Stomach smooth muscle (tissue), 2 donors: ENCODE results near the gene DPY19L1.
"Not testable (repeated sequence)": the region's sequence is repeated elsewhere in the genome, so short reads cannot be mapped to it uniquely, and the experiment has no call there.

Source experiments
- H3K27ac ChIP-seq: one replicate; pipeline ENCODE4 v1.7.0; 2013; ENCODE audit warnings: mild to moderate bottlenecking, low read length, inconsistent platforms
- H3K27me3 ChIP-seq, 2 donors: one replicate each; pipeline ENCODE4 v1.7.0; 2013; ENCODE audit warnings: low read length in 2 of 2; ENCODE audit not compliant: insufficient read depth in 2 of 2, control insufficient read depth in 1 of 2
- H3K36me3 ChIP-seq, 2 donors: one replicate each; pipeline ENCODE4 v1.7.0; 2013; ENCODE audit warnings: low read length in 2 of 2; ENCODE audit not compliant: control insufficient read depth in 2 of 2, insufficient read depth in 2 of 2
- H3K4me1 ChIP-seq: one replicate; pipeline ENCODE4 v1.7.0; 2013; ENCODE audit warnings: low read length; ENCODE audit not compliant: control insufficient read depth, insufficient read depth
- H3K4me3 ChIP-seq, 2 donors: one replicate each; pipeline ENCODE4 v1.7.0; 2013; ENCODE audit warnings: low read length in 2 of 2
- H3K9ac ChIP-seq, 2 donors: one replicate each; pipeline ENCODE4 v1.7.0; 2013; ENCODE audit warnings: low read length in 2 of 2, mild to moderate bottlenecking in 1 of 2
- H3K9me3 ChIP-seq, 2 donors: one replicate each; pipeline ENCODE4 v1.7.0; 2013; ENCODE audit warnings: low read length in 2 of 2; ENCODE audit not compliant: control insufficient read depth in 2 of 2
- donor health status: healthy.
- donor health status: Pancreatic carcinoma.

Gene DPY19L1

GRCh38 chr7:34949361-34949760, 87.9 kb downstream of the DPY19L1 start:
- Histone ChIP-seq H3K27me3 (no peaks in the 10 kb centered on the region), H3K4me3 (no peak overlapping the region), H3K36me3 (no peaks in the 10 kb centered on the region), H3K9me3 (no peaks in the 10 kb centered on the region), H3K27ac (no peak overlapping the region), H3K4me1 (no peaks in the 10 kb centered on the region), H3K9ac (no peak overlapping the region)

- H3K4me1 ChIP-seq, H3K27ac ChIP-seq, H3K27me3 ChIP-seq, H3K4me3 ChIP-seq, H3K36me3 ChIP-seq, H3K9ac ChIP-seq, H3K9me3 ChIP-seq: not testable (repeated sequence)
Observed at GRCh38 chr7:34947427-34947826, 89.9 kb downstream of the DPY19L1 start.

- Histone ChIP-seq H3K27me3 (no peaks in the 10 kb centered on the region), H3K36me3 (no peaks in the 10 kb centered on the region), H3K27ac (no peak overlapping the region), H3K9ac (no peak overlapping the region), H3K9me3 (no peaks in the 10 kb centered on the region), H3K4me1 (no peaks in the 10 kb centered on the region), H3K4me3 (no peak overlapping the region)
Observed at GRCh38 chr7:34946486-34946885, 90.8 kb downstream of the DPY19L1 start.

- not testable (repeated sequence) for H3K27me3 ChIP-seq, H3K4me3 ChIP-seq, H3K4me1 ChIP-seq, H3K27ac ChIP-seq, H3K9me3 ChIP-seq, H3K9ac ChIP-seq, H3K36me3 ChIP-seq
Observed at GRCh38 chr7:34945894-34946477, 91.3 kb downstream of the DPY19L1 start.

DNA sequence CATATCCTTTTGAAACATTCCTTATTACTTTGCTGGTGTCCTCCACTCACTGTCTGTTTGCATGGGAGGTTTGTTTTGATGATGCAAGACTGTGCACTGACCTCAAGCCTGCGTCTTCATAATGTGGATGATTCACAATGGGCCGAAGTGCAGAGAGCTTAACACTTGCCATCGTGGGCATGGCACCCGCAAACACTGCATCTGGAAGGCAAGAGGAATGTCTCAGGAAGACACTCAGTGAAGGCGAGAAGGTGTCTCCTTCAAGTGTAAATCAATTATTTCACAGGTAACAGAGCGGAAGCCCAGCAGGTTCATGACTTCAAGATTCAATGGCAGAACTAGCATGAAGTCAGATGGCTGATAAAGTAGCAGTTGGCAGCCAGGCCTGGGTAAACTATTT, 98.1 kb downstream of the DPY19L1 start:
- Histone ChIP-seq H3K27ac (no peak overlapping the region), H3K36me3 (peaks cover 3 to 5% of the 10 kb centered on the region in 2 donors), H3K27me3 (no peaks in the 10 kb centered on the region), H3K4me1 (no peaks in the 10 kb centered on the region), H3K4me3 (no peak overlapping the region), H3K9me3 (no peaks in the 10 kb centered on the region), H3K9ac (no peak overlapping the region)

- not testable (repeated sequence) for H3K4me3 ChIP-seq, H3K36me3 ChIP-seq, H3K9ac ChIP-seq, H3K9me3 ChIP-seq, H3K4me1 ChIP-seq, H3K27ac ChIP-seq, H3K27me3 ChIP-seq
Observed at GRCh38 chr7:34935735-34936165, 101.5 kb downstream of the DPY19L1 start.

DNA sequence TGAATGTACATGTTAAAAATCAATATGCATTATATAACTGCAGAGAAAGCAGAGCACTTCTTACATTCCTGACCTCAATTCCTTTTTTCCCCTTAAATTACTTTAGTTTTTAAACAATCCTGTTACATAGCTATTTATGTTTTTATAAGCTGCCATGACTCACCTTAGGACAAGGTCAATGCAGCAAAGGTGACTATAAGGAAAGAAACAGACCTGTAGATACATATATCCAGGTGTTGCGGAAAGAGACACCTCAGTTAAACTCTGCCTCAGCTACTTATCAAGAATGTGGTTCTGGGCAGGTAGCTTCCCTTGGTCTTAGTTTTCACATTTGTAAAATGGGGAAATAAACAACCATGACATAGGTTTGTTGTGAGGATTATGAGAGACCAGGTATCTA, 105.5 kb downstream of the DPY19L1 start:
- Histone ChIP-seq H3K27ac (no peak overlapping the region), H3K4me1 (no peaks in the 10 kb centered on the region), H3K36me3 (no peaks in the 10 kb centered on the region), H3K9ac (no peak overlapping the region), H3K9me3 (no peaks in the 10 kb centered on the region), H3K4me3 (no peak overlapping the region), H3K27me3 (no peaks in the 10 kb centered on the region)

DNA sequence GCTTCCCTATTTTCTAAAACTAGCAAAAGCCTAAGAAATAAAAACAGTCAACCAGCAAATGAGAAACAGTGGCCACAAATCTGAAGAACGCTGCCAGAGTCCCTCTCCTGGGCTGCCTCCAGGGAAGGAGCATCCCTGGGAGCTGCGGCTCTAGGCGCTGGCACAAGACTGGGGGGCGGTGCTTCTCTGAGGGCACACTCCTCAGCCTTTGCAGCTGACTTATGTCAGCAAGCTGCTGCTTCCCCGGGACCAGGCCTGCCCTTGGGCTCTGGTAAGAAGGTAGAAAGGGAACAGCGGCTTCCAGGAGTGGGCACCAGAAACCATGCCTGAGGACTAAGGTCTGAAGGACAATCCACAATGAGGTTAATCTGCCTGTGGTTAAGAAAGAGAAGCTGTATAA, 107.5 kb downstream of the DPY19L1 start:
- not testable (repeated sequence) for H3K4me3 ChIP-seq, H3K27me3 ChIP-seq

DNA sequence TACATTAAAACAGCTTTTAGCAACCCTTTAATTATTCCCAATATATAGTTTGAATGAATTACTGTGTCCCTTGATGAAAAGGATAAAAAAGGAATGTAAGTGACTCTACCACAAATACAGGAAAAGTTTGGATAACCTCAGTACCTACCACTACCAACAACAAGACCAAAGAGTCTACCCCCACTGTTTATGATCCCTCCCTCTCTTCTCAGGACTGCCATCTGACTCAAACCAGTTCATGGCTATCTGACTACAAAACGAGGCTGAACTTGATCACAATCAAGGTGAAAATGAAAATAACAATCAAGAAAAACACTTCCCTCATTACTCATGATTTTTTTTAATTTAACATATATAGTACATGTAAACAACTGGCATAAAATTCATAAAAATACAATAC, 108.7 kb downstream of the DPY19L1 start:
- no peak overlapping the region for H3K9ac ChIP-seq
- no peaks in the 10 kb centered on the region for H3K36me3 ChIP-seq
- no peaks in the 10 kb centered on the region for H3K4me1 ChIP-seq
- no peak overlapping the region for H3K27ac ChIP-seq
- H3K9me3 ChIP-seq, result no peaks in the 10 kb centered on the region
- no peaks in the 10 kb centered on the region for H3K27me3 ChIP-seq
- H3K4me3 ChIP-seq, result no peak overlapping the region

More for the DNA sequence above, 107.5 kb downstream of the DPY19L1 start:
- not testable (repeated sequence) for H3K4me1 ChIP-seq, H3K9me3 ChIP-seq, H3K36me3 ChIP-seq, H3K9ac ChIP-seq, H3K27ac ChIP-seq

DNA sequence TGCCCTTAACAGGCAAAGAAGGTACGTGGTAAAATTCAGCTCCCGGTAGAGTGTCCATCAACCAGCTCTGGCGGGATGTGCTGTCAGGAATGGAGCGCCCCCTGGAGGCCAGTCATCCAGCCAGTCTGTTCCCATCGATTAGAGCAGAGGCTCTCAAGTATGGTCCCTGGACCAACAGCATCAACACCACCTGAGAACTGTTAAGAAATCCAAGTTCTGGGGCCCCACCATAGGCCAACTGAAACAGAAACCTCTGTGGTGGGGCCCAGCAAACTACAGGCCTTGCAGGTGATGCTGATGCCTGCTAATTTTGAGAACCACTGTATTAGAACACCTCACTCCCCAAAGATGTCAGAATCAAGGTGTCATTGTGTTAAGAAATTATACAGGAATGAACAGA, 109.2 kb downstream of the DPY19L1 start:
- H3K4me1 ChIP-seq, result no peaks in the 10 kb centered on the region
- no peaks in the 10 kb centered on the region for H3K9me3 ChIP-seq
- no peak overlapping the region for H3K27ac ChIP-seq
- H3K27me3 ChIP-seq, result no peaks in the 10 kb centered on the region
- no peaks in the 10 kb centered on the region for H3K36me3 ChIP-seq
- H3K4me3 ChIP-seq, result no peak overlapping the region
- H3K9ac ChIP-seq, result no peak overlapping the region

- not testable (repeated sequence) for H3K36me3 ChIP-seq, H3K4me3 ChIP-seq, H3K9ac ChIP-seq, H3K27me3 ChIP-seq, H3K9me3 ChIP-seq, H3K4me1 ChIP-seq, H3K27ac ChIP-seq
Observed at GRCh38 chr7:34920470-34920869, 116.8 kb downstream of the DPY19L1 start.
